Measurements from ENCODE around the gene ARL5A.

DNA sequence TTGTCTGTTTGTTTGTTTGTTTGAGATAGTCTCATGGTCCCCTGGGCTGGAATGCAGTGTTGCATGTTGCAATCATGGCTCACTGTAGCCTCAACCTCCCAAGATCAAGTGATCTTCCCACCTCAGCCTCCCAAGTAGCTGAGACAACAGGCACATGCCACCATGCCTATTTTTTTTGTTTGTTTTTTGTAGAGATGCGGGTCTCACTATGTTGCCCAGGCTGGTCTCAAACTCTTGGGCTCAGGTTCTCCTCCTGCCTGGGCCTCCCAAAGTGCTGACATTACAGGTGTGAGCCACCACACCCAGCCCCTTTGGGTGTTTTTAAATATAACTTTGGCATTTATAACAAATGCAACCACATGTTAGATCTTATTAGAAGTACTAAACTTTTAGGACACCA lies 37.5 kb downstream of the ARL5A start:
- TF ChIP-seq, protein P1, sequence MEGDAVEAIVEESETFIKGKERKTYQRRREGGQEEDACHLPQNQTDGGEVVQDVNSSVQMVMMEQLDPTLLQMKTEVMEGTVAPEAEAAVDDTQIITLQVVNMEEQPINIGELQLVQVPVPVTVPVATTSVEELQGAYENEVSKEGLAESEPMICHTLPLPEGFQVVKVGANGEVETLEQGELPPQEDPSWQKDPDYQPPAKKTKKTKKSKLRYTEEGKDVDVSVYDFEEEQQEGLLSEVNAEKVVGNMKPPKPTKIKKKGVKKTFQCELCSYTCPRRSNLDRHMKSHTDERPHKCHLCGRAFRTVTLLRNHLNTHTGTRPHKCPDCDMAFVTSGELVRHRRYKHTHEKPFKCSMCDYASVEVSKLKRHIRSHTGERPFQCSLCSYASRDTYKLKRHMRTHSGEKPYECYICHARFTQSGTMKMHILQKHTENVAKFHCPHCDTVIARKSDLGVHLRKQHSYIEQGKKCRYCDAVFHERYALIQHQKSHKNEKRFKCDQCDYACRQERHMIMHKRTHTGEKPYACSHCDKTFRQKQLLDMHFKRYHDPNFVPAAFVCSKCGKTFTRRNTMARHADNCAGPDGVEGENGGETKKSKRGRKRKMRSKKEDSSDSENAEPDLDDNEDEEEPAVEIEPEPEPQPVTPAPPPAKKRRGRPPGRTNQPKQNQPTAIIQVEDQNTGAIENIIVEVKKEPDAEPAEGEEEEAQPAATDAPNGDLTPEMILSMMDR (IDR thresholded peaks at IDR 0.05): no peak
- TF ChIP-seq POLR2A (IDR thresholded peaks at IDR 0.05): no peak
- TF ChIP-seq POLR2AphosphoS5 (IDR thresholded peaks at IDR 0.05): no peak

All from upper lobe of left lung (tissue), 4 donors.